Thyroid gland (tissue), 4 donors: ENCODE data around the gene MIEN1.

Source experiments
- CTCF ChIP-seq, 6 experiments: fragments of 200-600 bp in 3 of 6; fragments of 450-650 bp in 3 of 6; sonication (generic) in 3 of 6; IDR thresholded peaks; one replicate each; pipeline ENCODE4 v1.5.1; 2016 to 2019; ENCODE audit warnings: antibody characterized with exemption in 6 of 6, mild to moderate bottlenecking in 2 of 6, inconsistent platforms in 1 of 6, moderate library complexity in 1 of 6
- POLR2A ChIP-seq, 2 donors: fragments of 450-650 bp; IDR thresholded peaks; one replicate each; pipeline ENCODE4 v1.6.1; 2017; ENCODE audit warnings: antibody characterized with exemption in 2 of 2, mild to moderate bottlenecking in 2 of 2, moderate library complexity in 1 of 2

GRCh38 chr17:39724731-39725130, 5.6 kb downstream of the MIEN1 start:
- no peak for TF ChIP-seq POLR2A (IDR thresholded peaks at IDR 0.05)
- TF ChIP-seq CTCF (IDR thresholded peaks at IDR 0.05) = no peak
